HFFc6 (cell line): ENCODE data around the gene EPHB1. TPM values are rescaled to one million over a fixed set of nuclear protein-coding genes. Genes with fewer than 3 reads are reported as not detected.

ENCODE experiments used
- DNase-seq: peaks from one replicate; pipeline ENCODE4 v3.0.0-alpha.2; 2018
- H3K27ac Mint-ChIP-seq: 2 replicates; pipeline ENCODE4 v1.8.0; 2020; ENCODE audit warnings: mild to moderate bottlenecking, mixed read lengths
- H3K27me3 Mint-ChIP-seq: 2 replicates; pipeline ENCODE4 v1.8.0; 2021; ENCODE audit warnings: mild to moderate bottlenecking, moderate library complexity, mixed read lengths; ENCODE audit not compliant: insufficient read depth
- H3K36me3 Mint-ChIP-seq: 2 replicates; pipeline ENCODE4 v1.8.0; 2021; ENCODE audit warnings: low read depth, mixed read lengths
- H3K4me1 Mint-ChIP-seq: 2 replicates; pipeline ENCODE4 v1.8.0; 2020; ENCODE audit warnings: low read depth, mixed read lengths
- H3K4me3 Mint-ChIP-seq: 2 replicates; pipeline ENCODE4 v1.8.0; 2020; ENCODE audit warnings: mild to moderate bottlenecking, moderate library complexity, mixed read lengths
- H3K9me3 Mint-ChIP-seq: 2 replicates; pipeline ENCODE4 v1.8.0; 2020; ENCODE audit warnings: mild to moderate bottlenecking, mixed read lengths
- total RNA-seq, 6 experiments: library from RNA; stranded (reverse); fragmentation: NEBNext Ultra II Directional; extraction: Animal tissue kit (Norgen Biotek cat#: 25700); gene quantifications; 2 replicates in 1 of 6; 3 replicates in 5 of 6; pipeline ENCODE4 v1.2.3, GENCODE V29; 2021
- TF ChIP-seq, protein P1 (sequence below): fragments of 200-600 bp; sonication (generic); IDR thresholded peaks from 2 replicates; pipeline ENCODE4 v1.5.0; 2021; ENCODE audit warnings: antibody characterized with exemption, mild to moderate bottlenecking

EPHB1 gene
- total RNA-seq, 6 experiments from 2014 or later: 0.88 to 2.6 (median 1.0) TPM

DNA sequence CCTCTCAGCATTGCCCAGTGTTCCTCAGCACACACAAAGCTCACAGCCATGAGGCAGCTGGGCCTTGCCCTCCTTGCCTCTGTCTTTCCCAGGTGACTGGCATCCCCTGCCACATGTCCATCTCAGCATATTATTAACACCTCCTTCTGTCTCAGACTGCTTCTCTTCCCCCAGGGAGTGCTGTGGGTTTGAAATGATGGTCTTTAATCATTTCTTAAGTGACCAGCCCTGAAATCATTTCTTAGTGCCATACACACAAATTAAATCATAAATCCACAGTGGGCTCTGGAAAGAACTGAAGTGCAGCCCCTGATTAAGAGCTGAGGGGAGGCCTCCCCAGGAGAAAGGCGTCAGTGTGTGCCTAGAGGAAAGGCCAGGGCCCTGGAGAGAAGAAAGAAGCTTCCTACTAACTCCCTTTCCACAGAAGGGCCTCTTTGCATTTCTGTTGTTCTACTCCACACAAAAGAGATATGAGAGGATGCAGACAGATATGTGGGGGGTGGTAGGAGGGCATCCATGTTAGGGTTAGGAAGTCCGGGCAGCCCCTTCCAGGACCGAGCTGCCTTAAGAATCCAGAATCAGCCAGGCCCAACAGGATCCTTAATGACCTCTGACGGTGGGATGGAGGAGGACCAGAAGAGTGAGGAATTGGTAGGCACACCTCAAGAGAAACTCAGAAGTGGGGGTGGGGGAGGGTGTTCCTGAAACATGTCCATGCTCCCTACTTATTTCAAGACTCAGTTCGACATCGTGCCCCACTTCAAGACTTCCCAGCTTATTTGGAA is 290.8 kb downstream of the EPHB1 start:
- Mint-ChIP-seq H3K4me1 (no peaks in the 10 kb centered on the region), H3K36me3 (no peaks in the 10 kb centered on the region), H3K4me3 (no peak overlapping the region), H3K27ac (no peak overlapping the region), H3K9me3 (no peaks in the 10 kb centered on the region; the same call in 1 of the 2 replicates), H3K27me3 (peaks cover 1% of the 10 kb centered on the region)
- no peak for DNase-seq
- TF ChIP-seq, protein P1, sequence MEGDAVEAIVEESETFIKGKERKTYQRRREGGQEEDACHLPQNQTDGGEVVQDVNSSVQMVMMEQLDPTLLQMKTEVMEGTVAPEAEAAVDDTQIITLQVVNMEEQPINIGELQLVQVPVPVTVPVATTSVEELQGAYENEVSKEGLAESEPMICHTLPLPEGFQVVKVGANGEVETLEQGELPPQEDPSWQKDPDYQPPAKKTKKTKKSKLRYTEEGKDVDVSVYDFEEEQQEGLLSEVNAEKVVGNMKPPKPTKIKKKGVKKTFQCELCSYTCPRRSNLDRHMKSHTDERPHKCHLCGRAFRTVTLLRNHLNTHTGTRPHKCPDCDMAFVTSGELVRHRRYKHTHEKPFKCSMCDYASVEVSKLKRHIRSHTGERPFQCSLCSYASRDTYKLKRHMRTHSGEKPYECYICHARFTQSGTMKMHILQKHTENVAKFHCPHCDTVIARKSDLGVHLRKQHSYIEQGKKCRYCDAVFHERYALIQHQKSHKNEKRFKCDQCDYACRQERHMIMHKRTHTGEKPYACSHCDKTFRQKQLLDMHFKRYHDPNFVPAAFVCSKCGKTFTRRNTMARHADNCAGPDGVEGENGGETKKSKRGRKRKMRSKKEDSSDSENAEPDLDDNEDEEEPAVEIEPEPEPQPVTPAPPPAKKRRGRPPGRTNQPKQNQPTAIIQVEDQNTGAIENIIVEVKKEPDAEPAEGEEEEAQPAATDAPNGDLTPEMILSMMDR: no peak

- DNase-seq: no peak
- no peak overlapping the region for H3K27ac Mint-ChIP-seq
- no peaks in the 10 kb centered on the region for H3K36me3 Mint-ChIP-seq
- no peaks in the 10 kb centered on the region; the same call in 1 of the 2 replicates for H3K27me3 Mint-ChIP-seq
- no peaks in the 10 kb centered on the region for H3K4me1 Mint-ChIP-seq
- H3K4me3 Mint-ChIP-seq: no peak overlapping the region
- H3K9me3 Mint-ChIP-seq: no peaks in the 10 kb centered on the region; the same call in 1 of the 2 replicates
- TF ChIP-seq, protein P1: no peak
Observed at GRCh38 chr3:135087782-135088181, 292.7 kb downstream of the EPHB1 start.

DNA sequence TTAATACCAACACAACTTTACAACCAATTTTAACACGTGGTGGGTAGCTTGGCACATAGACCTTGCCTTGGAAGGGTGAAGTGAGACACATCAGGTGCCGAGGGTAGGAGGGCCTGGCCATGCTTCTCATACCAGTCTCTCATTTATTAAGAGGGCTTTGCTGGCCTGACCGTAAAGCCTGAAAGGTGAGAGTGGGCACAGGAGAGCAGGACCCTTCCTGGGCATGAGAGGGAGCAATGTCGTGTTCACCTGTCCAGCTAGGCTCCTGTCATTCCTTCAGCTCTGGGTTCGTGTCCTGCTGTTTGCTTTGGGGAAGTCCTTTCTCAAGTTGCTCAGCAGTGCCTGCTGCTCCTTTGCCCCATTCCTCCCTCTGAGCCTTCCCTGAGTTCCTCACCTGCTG is 294.4 kb downstream of the EPHB1 start:
- no peak for DNase-seq
- H3K36me3 Mint-ChIP-seq: no peaks in the 10 kb centered on the region
- H3K27ac Mint-ChIP-seq: no peak overlapping the region
- TF ChIP-seq, protein P1: no peak
- H3K4me3 Mint-ChIP-seq: no peak overlapping the region
- H3K9me3 Mint-ChIP-seq: no peaks in the 10 kb centered on the region; the same call in none of the 2 replicates
- no peaks in the 10 kb centered on the region; the same call in 1 of the 2 replicates for H3K27me3 Mint-ChIP-seq
- no peaks in the 10 kb centered on the region for H3K4me1 Mint-ChIP-seq

DNA sequence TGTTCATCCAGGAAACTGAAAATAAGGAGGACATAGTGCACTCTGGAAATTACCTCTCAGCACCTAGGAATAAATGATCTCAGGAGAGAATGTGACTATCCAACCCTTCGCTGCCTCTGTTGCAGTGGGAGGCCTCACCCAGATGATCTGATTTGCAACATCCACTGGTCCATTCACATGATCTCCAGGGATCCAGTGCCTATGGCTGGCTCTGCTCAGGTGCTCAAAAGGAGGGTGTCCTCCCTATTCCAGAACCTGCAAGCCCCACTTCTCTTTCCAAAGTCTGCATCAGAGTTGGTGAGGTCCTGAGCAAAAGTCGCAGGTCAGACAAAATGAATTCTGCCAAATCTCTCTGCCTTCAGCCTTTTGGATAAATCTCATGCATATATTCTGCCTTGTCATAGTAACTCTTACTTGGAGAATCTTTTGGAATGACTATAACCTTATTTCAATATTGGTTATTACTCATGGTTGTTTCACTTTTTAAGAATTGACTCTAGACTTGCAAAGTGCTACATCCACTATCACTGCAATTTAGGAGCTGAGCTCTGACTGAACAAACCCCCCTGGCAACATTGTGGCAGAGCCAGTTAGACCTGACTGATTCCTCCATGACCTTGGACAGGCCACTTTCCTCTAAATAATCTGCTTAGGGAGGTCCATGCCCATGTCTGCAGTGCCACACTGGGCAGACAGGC is 295.1 kb downstream of the EPHB1 start:
- H3K27me3 Mint-ChIP-seq: no peaks in the 10 kb centered on the region; the same call in 1 of the 2 replicates
- peaks cover 2% of the 10 kb centered on the region for H3K9me3 Mint-ChIP-seq
- H3K4me1 Mint-ChIP-seq: no peaks in the 10 kb centered on the region
- TF ChIP-seq, protein P1: no peak
- H3K27ac Mint-ChIP-seq: no peak overlapping the region
- H3K36me3 Mint-ChIP-seq: no peaks in the 10 kb centered on the region
- H3K4me3 Mint-ChIP-seq: no peak overlapping the region
- DNase-seq: no peak

DNA sequence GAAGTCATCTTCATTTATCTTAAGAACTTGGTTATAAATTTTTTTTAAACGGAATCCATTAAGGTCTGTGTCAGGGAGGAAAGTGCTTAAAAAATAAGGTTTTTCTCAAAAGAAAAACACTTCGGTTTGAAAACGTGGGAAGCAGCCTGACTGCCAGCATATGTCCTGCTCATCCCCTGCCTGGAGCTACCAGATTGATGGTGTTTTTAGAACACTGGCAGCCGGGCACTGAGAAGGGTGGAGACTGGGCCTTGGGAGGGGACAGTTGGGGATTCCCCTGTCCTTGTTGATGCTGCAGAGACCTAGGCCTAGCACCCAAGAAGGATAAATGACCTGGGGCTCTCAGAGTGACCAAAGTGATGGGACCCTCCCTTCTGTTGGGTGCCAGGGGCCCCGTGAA is 296.9 kb downstream of the EPHB1 start:
- Mint-ChIP-seq H3K4me1 (no peaks in the 10 kb centered on the region), H3K36me3 (no peaks in the 10 kb centered on the region), H3K9me3 (peaks cover 10% of the 10 kb centered on the region), H3K27ac (no peak overlapping the region), H3K27me3 (no peaks in the 10 kb centered on the region; the same call in 1 of the 2 replicates), H3K4me3 (no peak overlapping the region)
- TF ChIP-seq, protein P1: no peak
- DNase-seq: no peak
